ENCODE results near the gene RNFT2. TPM values are rescaled to one million over a fixed set of nuclear protein-coding genes. Genes with fewer than 3 reads are reported as not detected.

Gene RNFT2
- total RNA-seq, 1 donor from 2014 or later, result 0.66 TPM

- no peaks in the 10 kb centered on the region for H3K4me1 ChIP-seq
- H3K36me3 ChIP-seq, result no peaks in the 10 kb centered on the region
- DNase-seq, result no peak
- no peak overlapping the region for H3K4me3 ChIP-seq
- H3K9me3 ChIP-seq (replicated peaks), result no peaks in the 10 kb centered on the region
- H3K27me3 ChIP-seq (ENCODE audit: low read depth), result no peaks in the 10 kb centered on the region
- intact Hi-C loops (cut with micrococcal nuclease), result no loop called here
- H3K27ac ChIP-seq (replicated peaks), result no peak overlapping the region
- no peak for TF ChIP-seq CTCF (IDR thresholded peaks at IDR 0.05; ENCODE audit: borderline replicate concordance)
Measured at GRCh38 chr12:116765271-116765670, 27.2 kb downstream of the RNFT2 start.

- no peaks in the 10 kb centered on the region for H3K9me3 ChIP-seq (replicated peaks)
- H3K27me3 ChIP-seq (ENCODE audit: low read depth), result no peaks in the 10 kb centered on the region
- no peak for DNase-seq
- H3K4me1 ChIP-seq, result no peaks in the 10 kb centered on the region
- no peaks in the 10 kb centered on the region for H3K36me3 ChIP-seq
- H3K4me3 ChIP-seq, result no peak overlapping the region
- no peak for TF ChIP-seq CTCF (IDR thresholded peaks at IDR 0.05; ENCODE audit: borderline replicate concordance)
- no peak overlapping the region for H3K27ac ChIP-seq (replicated peaks)
- intact Hi-C loops (cut with micrococcal nuclease), result no loop called here
Measured at GRCh38 chr12:116766285-116766684, 28.2 kb downstream of the RNFT2 start.

GRCh38 chr12:116766746-116767145 lies 28.6 kb downstream of the RNFT2 start:
- intact Hi-C loops (cut with micrococcal nuclease), result no loop called here
- Histone ChIP-seq H3K27me3 (ENCODE audit: low read depth) (no peaks in the 10 kb centered on the region), H3K9me3 (replicated peaks) (no peaks in the 10 kb centered on the region), H3K27ac (replicated peaks) (no peak overlapping the region), H3K4me3 (no peak overlapping the region), H3K4me1 (no peaks in the 10 kb centered on the region), H3K36me3 (no peaks in the 10 kb centered on the region)
- DNase-seq, result no peak
- TF ChIP-seq CTCF (IDR thresholded peaks at IDR 0.05; ENCODE audit: borderline replicate concordance), result no peak

GRCh38 chr12:116771651-116772050 lies 33.5 kb downstream of the RNFT2 start:
- no peak for DNase-seq
- intact Hi-C loops (cut with micrococcal nuclease), result no loop called here
- Histone ChIP-seq H3K4me3 (no peak overlapping the region), H3K27me3 (ENCODE audit: low read depth) (no peaks in the 10 kb centered on the region), H3K4me1 (no peaks in the 10 kb centered on the region), H3K36me3 (no peaks in the 10 kb centered on the region), H3K9me3 (replicated peaks) (no peaks in the 10 kb centered on the region), H3K27ac (replicated peaks) (no peak overlapping the region)
- no peak for TF ChIP-seq CTCF (IDR thresholded peaks at IDR 0.05; ENCODE audit: borderline replicate concordance)

- no peak overlapping the region for H3K4me3 ChIP-seq
- H3K27ac ChIP-seq (replicated peaks), result peak overlapping the region; percentile 38
- H3K4me1 ChIP-seq, result no peaks in the 10 kb centered on the region
- intact Hi-C loops (cut with micrococcal nuclease), result no loop called here
- peak; percentile 14 for TF ChIP-seq CTCF (IDR thresholded peaks at IDR 0.05; ENCODE audit: borderline replicate concordance)
- peaks cover 2% of the 10 kb centered on the region for H3K9me3 ChIP-seq (replicated peaks)
- H3K27me3 ChIP-seq (ENCODE audit: low read depth), result no peaks in the 10 kb centered on the region
- H3K36me3 ChIP-seq, result no peaks in the 10 kb centered on the region
- DNase-seq, result no peak
Measured at GRCh38 chr12:116773276-116773731, 35.2 kb downstream of the RNFT2 start.

- Histone ChIP-seq H3K9me3 (replicated peaks) (peaks cover 5% of the 10 kb centered on the region), H3K4me1 (no peaks in the 10 kb centered on the region), H3K27me3 (ENCODE audit: low read depth) (no peaks in the 10 kb centered on the region), H3K27ac (replicated peaks) (no peak overlapping the region), H3K36me3 (no peaks in the 10 kb centered on the region), H3K4me3 (no peak overlapping the region)
- DNase-seq, result no peak
- no peak for TF ChIP-seq CTCF (IDR thresholded peaks at IDR 0.05; ENCODE audit: borderline replicate concordance)
- intact Hi-C loops (cut with micrococcal nuclease), result no loop called here
Measured at GRCh38 chr12:116774020-116774419, 35.9 kb downstream of the RNFT2 start.
